Stimulated activated CD4-positive, alpha-beta T cell treated with anti-CD3 and anti-CD28 coated beads, Interleukin-1b, Interleukin-23, amount 100 ng/mL, for 1 hour (primary cell): ENCODE data around the gene MIAT.
A peak's percentile ranks its signal among the peaks of the same experiment; 100 is the strongest.

Experiments used
- DNase-seq, 2 donors: peaks; one replicate each; pipeline ENCODE4 v3.0.0-alpha.2; 2020; ENCODE audit warnings: low read depth in 2 of 2

Gene MIAT

GRCh38 chr22:26632422-26633155 is 24.8 kb upstream of the MIAT start:
- no peak for DNase-seq

DNA sequence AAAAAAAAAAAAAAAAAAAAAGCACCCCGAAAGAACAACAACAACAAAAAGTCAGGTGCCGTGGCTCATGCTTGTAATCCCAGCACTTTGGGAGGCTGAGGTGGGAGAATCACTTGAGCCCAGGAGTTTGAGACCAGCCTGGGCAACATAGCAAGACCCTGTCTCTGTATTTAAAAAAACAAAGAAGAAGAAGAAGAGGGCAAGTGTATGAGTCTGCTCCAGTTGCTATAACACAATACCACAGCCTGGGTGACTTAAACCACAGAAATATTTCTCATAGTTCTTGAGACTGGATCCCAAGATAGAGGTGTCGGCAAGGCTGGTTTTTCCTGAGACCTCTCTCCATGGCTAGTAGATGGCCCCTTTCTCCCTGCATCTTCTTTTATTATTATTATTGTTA is 23.2 kb upstream of the MIAT start:
- no peak for DNase-seq

GRCh38 chr22:26635117-26635516 is 22.3 kb upstream of the MIAT start:
- DNase-seq: no peak

- no peak for DNase-seq
These were observed 21.1 kb upstream of the MIAT start for GRCh38 chr22:26636296-26636695.

DNA sequence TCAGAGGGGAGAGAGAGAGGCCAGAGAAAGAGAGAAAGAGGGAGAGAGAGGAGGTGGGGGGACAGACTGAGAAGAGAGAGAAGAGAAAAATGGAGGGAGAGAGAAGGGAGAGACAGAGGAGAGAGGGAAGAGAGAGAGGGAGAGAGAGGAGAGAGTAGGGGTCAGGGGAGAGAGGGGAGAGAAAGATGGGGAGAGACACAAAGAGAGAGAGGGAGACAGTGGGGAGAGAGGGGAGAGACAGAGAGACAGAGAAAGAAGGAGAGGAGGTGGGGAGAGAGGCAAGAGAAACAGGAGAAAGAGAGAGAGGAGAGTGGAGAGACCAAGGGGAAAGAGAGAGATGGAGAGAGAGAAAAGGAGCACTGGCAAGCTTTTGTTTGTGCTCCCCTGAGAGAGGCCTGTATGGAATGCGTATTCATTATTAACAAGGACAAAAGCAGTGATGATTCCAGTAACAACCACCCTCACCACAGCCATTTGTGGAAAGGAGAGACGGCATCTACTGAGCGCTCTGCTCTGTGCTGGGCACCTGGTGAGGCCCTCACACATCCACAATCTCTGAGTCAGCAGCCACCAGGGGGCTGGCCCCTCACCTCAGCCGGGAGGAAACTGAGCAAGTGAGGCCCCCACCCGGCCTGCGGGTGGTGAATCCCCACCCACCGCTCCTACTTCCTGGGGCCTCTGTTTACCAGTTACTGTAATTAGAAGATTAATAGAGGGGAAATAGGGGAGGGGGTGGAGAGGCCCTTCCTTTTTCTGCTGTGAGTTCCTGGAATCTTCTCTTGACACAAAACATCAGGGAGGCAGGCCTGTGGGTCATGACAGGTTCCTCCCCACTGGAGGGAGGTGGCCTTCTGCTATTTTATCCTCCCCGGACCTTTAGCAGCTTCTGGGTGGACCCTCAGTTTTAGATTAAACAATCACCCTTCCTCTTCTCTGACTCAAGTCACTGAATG is 14.6 kb upstream of the MIAT start:
- DNase-seq: peak; percentile 48 to 56

GRCh38 chr22:26643418-26644100 is 13.8 kb upstream of the MIAT start:
- DNase-seq: no peak

- no peak for DNase-seq
These were observed 11.2 kb upstream of the MIAT start for GRCh38 chr22:26646158-26646557.

- DNase-seq: no peak
These were observed 9.3 kb upstream of the MIAT start for GRCh38 chr22:26648011-26648497.

- no peak for DNase-seq
These were observed 8.6 kb upstream of the MIAT start for GRCh38 chr22:26648528-26649388.

DNA sequence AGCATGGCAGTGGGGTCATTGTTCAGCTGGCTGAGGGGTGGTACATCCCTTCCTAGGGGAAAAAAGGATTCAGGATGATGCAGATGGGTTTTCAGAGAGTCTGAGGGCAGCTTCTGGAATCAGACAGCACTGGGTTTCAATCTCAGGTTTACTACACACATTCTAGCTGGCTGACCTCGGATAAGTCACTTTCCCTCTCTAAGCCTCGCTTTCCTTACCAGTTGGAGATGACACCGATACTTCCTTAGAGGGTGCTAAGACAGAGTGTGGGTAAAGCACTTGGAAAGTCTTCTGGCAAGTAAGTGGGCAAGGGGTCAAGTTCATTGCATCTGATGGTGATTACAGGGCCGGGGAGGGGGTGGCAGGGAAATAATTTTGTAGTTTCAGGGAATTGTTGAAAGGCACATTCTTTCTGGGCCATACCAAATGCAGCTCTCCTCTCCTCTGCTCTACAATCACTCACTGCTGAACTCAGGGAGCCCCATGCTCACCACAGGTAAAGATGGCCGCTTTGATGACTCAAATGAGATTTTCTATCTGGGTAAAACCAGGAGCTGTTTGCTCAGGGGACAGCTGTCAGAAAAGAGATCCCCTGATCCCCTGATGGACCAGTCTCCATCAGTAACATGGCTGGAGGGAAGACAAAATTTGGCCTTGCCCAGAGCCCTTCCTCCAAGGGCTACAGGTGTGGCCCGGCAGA is 6.5 kb upstream of the MIAT start:
- DNase-seq: no peak

DNA sequence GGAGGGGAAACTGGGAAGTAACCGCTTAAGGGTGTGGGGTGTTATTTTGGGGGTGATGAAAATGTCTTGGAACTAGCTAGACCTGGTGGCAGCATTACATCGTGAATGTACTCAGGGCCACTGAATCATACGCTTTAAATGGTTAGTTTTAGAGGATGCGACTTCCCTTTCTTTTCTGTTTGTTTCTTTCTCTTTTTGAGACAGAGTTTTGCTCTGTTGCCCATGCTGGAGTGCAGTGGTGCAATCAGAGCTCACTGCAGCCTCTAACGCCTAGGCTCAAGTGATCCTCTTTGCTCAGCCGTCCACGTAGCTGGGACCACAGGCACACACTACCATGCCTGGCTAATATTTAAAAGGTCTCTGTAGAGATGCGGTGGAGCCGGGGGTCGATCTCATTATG is 5.6 kb upstream of the MIAT start:
- no peak for DNase-seq

GRCh38 chr22:26658161-26658560 is 773 bp downstream of the MIAT start:
- DNase-seq: no peak

DNA sequence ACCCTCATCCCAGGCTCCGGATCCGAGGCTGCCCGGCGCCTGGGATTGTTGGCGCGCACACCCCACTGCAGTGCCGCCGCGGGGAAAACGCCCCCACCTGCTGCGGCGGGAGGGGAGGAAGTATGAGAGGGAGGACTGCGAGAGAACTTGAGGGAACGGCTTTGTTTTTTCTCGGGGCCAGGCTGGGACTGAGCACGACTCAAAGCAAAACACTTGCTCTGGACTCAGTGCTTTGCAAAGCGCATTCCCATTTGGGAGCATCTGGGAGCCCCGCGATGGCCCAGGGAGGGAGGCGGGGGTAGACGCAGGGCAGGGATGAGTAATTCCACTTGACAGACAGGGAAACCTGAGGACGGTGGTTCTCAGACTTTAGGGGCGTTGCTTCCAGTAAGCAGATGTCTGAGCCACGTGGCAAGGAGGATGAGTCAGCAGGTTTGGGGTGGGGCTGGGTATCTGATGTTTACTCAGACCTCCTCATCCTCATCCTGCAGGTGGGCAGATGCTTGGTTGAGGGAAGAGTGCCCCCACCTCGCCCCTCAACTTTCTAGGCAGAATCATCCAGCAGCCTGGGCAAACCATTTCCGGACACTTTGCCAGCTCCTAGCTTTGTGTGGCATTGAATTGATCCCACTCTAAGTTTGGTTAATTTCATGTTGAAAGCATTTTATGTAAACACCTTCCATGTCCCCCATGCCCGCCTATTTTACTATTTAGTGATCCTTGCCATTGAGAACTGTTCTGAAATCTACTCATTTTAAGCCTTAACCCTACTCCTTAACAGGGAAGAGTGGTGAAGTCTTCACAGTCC is 1.5 kb downstream of the MIAT start:
- DNase-seq: peak in 1 of 2 donors; percentile 64

GRCh38 chr22:26660356-26660755 is 3.0 kb downstream of the MIAT start:
- no peak for DNase-seq

DNA sequence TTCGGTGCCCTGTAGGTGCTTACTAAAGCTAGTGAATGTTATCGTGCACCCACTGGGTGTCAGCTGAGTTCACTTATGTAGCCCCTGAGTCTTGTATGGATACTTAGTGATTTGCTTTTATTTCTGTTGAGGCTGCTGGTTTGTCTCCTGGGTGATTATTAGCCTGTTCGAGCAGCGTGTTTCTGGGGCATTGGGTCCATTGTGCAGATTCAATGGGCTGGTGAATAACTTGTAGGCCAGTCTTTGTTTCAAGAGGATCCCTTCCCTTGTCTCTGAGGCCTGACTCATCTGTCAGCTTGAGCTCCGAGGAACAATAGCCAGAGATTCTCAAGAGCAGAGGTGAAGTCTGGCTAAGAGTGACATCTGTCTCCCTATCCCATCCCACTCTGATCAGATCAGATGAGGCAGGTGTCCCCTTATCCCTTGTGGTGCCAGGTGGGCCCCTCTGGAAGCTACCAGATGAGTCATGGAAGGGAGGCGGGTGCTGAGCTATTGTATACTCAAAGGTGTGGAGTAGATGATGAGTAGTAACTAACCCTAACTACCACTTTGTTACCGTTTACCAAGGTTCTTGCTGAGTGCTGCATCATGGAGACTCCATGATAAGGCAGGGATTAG is 3.7 kb downstream of the MIAT start:
- DNase-seq: no peak

DNA sequence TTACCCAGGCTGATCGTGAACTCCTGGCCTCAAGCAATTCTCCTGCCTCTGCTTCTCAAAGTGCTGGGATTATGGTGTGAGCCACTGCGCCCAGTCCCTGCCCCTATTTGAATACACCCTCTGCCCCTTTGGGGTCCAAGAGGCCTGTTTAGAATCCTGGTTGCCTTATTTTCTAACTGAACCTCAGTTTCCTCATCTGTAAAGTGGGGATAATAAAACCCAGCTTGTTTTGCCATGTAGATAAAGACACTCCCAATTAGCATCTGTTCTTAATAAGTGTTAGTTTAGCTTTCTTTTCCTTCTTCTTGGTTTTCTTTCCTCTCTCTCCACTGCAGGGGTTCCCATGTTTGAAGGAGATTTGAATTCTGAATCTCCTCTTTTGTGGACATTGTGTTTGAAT is 4.8 kb downstream of the MIAT start:
- no peak for DNase-seq

DNA sequence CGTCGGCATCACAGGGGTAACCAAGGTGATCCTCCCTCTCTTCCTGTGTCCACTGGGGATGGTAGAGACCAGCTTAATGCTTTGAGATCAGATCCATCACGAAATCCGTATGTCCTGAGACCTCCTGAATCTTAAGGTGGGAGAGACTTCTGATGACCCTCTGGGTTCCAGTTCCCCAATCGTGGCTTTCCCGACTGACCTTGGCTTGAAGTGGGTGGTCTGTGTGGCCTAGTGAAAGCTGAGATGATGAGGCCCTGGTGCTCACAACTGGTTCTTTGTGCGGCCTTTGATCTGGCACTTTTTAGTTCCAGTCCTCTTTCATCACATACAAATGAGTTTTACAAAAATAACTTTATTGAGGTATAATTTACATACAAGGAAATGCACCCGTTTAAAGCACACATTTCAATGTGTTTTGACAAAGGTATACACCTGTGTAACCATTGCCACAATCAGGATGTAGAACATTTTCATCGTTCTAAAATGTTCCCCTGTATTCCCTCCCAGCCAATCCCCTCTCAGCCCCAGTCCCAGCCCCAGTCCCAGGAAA is 6.1 kb downstream of the MIAT start:
- DNase-seq: no peak

- DNase-seq: no peak
These were observed 8.4 kb downstream of the MIAT start for GRCh38 chr22:26665813-26666231.

GRCh38 chr22:26667140-26667539 is 9.8 kb downstream of the MIAT start:
- no peak for DNase-seq
